Neutrophil (primary cell): Measurements from ENCODE around the gene NUMA1.

Experiments used
- H3K27ac ChIP-seq: fragments of 200-600 bp; sonication (generic); 2 replicates; pipeline ENCODE4 v1.5.1; 2016; ENCODE audit warnings: mild to moderate bottlenecking, moderate library complexity
- H3K27me3 ChIP-seq: fragments of 200-600 bp; sonication (generic); 2 replicates; pipeline ENCODE4 v1.6.0; 2016; ENCODE audit warnings: mild to moderate bottlenecking
- H3K36me3 ChIP-seq: fragments of 200-600 bp; sonication (generic); 2 replicates; pipeline ENCODE4 v1.5.1; 2017
- H3K4me1 ChIP-seq, 2 experiments: fragments of 200-600 bp in 1 of 2; sonication (generic) in 1 of 2; 1 replicate in 1 of 2; 2 replicates in 1 of 2; pipeline versions ENCODE4 v1.5.1 to v1.6.1; 2013 to 2016; ENCODE audit warnings: low read depth in 1 of 2, low read length in 1 of 2, mild to moderate bottlenecking in 1 of 2, moderate library complexity in 1 of 2; ENCODE audit not compliant: control insufficient read depth in 1 of 2, insufficient read depth in 1 of 2
- H3K4me3 ChIP-seq, 2 experiments: fragments of 200-600 bp in 1 of 2; sonication (generic) in 1 of 2; 1 replicate in 1 of 2; 2 replicates in 1 of 2; pipeline ENCODE4 v1.5.1; 2013 to 2016; ENCODE audit warnings: low read depth in 1 of 2, low read length in 1 of 2, mild to moderate bottlenecking in 1 of 2, moderate library complexity in 1 of 2
- H3K9me3 ChIP-seq: fragments of 200-600 bp; sonication (generic); 2 replicates; pipeline ENCODE4 v1.5.1; 2016
- TF ChIP-seq, protein P1 (sequence below): fragments of 200-600 bp; sonication (generic); IDR thresholded peaks from 2 replicates; pipeline ENCODE4 v1.5.1; 2016; ENCODE audit warnings: antibody characterized with exemption

NUMA1 gene

DNA sequence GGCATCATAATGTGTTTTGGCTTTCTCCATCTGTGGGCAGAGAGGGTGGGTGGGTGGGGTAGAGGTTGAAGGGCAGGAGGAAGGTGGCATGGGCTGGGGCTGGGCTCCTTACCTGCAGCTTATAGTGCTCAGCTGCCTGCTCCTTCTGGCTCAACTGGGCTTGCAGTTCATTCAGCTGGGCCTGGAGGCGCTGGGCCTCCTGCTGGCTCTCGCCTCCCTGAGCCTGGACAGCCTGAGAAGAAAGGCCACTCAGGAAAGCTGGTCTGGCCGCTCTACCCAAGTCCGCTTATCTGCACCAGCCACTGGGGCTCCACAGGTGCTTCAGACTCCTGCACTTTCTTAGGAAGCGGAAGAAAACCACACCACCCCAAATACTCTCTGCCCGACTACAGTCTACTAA, 71.2 kb downstream of the NUMA1 start:
- no peaks in the 10 kb centered on the region for H3K27me3 ChIP-seq
- H3K9me3 ChIP-seq = no peaks in the 10 kb centered on the region
- H3K27ac ChIP-seq = no peak overlapping the region
- no peaks in the 10 kb centered on the region for H3K4me1 ChIP-seq
- peaks cover 100% of the 10 kb centered on the region for H3K36me3 ChIP-seq
- TF ChIP-seq, protein P1, sequence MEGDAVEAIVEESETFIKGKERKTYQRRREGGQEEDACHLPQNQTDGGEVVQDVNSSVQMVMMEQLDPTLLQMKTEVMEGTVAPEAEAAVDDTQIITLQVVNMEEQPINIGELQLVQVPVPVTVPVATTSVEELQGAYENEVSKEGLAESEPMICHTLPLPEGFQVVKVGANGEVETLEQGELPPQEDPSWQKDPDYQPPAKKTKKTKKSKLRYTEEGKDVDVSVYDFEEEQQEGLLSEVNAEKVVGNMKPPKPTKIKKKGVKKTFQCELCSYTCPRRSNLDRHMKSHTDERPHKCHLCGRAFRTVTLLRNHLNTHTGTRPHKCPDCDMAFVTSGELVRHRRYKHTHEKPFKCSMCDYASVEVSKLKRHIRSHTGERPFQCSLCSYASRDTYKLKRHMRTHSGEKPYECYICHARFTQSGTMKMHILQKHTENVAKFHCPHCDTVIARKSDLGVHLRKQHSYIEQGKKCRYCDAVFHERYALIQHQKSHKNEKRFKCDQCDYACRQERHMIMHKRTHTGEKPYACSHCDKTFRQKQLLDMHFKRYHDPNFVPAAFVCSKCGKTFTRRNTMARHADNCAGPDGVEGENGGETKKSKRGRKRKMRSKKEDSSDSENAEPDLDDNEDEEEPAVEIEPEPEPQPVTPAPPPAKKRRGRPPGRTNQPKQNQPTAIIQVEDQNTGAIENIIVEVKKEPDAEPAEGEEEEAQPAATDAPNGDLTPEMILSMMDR = no peak
- H3K4me3 ChIP-seq = no peak overlapping the region

DNA sequence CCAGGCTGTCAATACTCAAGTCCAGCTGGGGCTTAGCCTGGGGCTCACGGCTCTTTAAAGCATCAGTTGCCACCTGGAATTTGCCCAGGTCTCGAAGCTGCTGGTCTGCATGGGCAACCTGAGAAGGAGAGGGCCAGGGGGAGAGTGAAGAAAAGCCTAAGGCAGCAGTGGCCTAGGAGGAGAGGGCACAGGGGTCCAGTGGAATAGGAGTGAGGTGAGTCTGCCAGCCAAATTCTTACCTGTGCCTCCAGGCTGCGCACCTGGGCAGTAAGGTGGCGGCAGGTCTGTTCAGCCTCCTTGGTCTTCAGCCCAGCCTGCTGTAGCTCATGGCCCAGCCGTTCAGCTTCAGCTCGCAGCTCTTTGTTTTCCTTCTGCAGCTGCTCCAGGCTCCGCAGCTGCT, 71.6 kb downstream of the NUMA1 start:
- H3K4me1 ChIP-seq = no peaks in the 10 kb centered on the region
- H3K27me3 ChIP-seq = no peaks in the 10 kb centered on the region
- H3K27ac ChIP-seq = no peak overlapping the region
- H3K36me3 ChIP-seq = peaks cover 100% of the 10 kb centered on the region
- no peaks in the 10 kb centered on the region for H3K9me3 ChIP-seq
- TF ChIP-seq, protein P1 = no peak
- no peak overlapping the region for H3K4me3 ChIP-seq

DNA sequence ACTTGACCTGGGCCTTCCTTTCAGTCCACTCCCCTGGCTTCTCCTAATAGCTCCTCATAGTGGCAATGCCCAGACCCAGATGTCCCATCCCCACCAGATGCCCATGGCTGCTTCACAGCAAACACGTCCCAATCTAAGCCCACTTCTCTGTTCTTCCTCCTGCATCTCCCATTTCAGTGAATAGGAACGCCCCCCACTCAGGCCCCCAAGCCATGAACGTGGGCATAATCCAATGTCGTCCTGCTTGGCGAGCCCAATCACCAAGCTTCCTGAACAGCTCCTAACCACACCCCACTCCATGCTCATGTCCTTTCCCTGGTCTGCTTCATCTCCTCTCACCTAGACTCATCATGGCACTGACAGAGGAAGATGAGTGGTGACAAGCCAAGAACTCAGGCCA, 72.8 kb downstream of the NUMA1 start:
- Histone ChIP-seq H3K27ac (no peak overlapping the region), H3K36me3 (peaks cover 100% of the 10 kb centered on the region)

DNA sequence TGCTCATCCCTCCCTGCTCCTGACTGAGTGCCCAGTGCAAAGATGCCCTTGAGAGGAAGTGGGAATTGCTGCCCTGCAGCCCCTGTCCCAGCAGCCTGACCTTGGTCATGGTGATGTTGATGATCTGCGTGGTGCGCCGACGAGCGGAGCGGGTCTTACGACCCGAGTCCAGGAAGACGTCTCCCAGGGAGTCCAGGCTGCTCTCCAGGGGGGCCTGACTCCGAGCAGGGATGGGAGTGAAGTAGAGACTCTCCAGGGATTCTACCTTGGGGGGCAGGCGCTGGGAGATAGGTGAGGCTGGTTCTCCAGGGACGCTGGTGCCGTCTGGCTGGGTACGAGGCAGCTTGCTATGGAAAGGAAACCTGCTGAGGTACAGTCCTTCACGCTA, 73.3 kb downstream of the NUMA1 start:
- Histone ChIP-seq H3K4me3 (no peak overlapping the region), H3K27ac (no peak overlapping the region), H3K27me3 (no peaks in the 10 kb centered on the region), H3K4me1 (no peaks in the 10 kb centered on the region), H3K9me3 (no peaks in the 10 kb centered on the region), H3K36me3 (peaks cover 100% of the 10 kb centered on the region)
- TF ChIP-seq, protein P1 = no peak

More for the DNA sequence above, 72.8 kb downstream of the NUMA1 start:
- Histone ChIP-seq H3K4me1 (no peaks in the 10 kb centered on the region), H3K4me3 (no peak overlapping the region), H3K9me3 (no peaks in the 10 kb centered on the region), H3K27me3 (no peaks in the 10 kb centered on the region)
- TF ChIP-seq, protein P1 = no peak

DNA sequence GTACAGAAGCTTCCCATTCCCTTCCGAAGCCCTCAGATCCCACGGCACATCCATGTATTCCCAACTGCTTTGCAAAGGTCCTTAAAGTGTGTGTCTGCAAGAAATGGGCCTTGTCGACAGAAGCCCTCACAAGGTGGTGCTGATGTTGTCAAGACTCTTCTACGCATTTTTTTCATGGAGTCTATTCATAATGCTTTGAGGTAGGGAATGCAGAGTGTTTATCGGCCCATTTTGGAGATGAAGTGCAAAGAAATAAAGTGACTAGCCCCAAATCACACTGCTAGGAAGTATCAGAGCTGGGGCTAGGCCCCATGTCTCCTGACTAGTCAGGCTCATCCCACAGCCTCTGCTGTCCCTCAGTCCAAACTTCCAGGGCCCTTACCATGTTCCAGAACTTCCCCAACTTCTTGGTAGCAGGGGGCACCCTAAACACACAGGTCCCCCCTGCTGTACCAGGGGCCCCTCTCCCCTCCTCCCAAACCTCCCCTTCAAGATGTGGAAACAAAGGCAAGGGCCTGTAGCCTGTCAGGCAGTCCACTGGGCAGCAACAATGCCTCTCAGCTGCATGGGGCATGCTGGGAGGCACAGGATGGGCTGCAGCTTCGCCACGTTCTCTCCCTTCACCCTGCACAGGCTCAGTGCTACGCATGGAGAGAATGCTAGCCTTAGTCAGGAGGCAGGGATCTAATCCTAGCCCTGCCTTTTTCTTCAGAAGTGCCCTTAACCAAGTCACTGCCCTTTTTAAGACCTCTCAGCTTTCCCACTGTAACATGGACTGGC, 73.8 kb downstream of the NUMA1 start:
- no peaks in the 10 kb centered on the region for H3K9me3 ChIP-seq
- no peak overlapping the region for H3K27ac ChIP-seq
- no peak overlapping the region for H3K4me3 ChIP-seq
- no peaks in the 10 kb centered on the region for H3K4me1 ChIP-seq
- peaks cover 100% of the 10 kb centered on the region for H3K36me3 ChIP-seq
- TF ChIP-seq, protein P1 = no peak
- H3K27me3 ChIP-seq = no peaks in the 10 kb centered on the region
